H1 (cell line): ENCODE measurements around the gene LKAAEAR1. TPM values are rescaled to one million over a fixed set of nuclear protein-coding genes. Genes with fewer than 3 reads are reported as not detected.

Source experiments
- CTCF ChIA-PET: fragments of 300-600 bp; sonication (Branson Sonifier 250); formaldehyde crosslinking; loops from one replicate; lab custom pipeline; 2021; ENCODE audit not compliant: partially characterized antibody; lab: Charles Lee
- POLR2A ChIA-PET: fragments of 300-600 bp; sonication (Branson Sonifier 250); formaldehyde crosslinking; loops from one replicate; lab custom pipeline; 2021; ENCODE audit warnings: inconsistent platforms; ENCODE audit not compliant: partially characterized antibody; lab: Charles Lee
- DNase-seq, 2 experiments: peaks; one replicate each; pipeline versions ENCODE4 v3.0.0 to v3.0.0-alpha.2; 2010 to 2022; ENCODE audit warnings: low spot score in 2 of 2, low read depth in 1 of 2, mixed read lengths in 1 of 2
- FAIRE-seq: peaks from 2 replicates; lab custom pipeline; 2011; peaks lifted over from hg19 to GRCh38; lab: Jason Lieb, UNC
- H2AFZ ChIP-seq: 2 replicates; pipeline ENCODE4 v1.8.1; 2012; ENCODE audit warnings: low read length, inconsistent platforms
- H2AK5ac ChIP-seq: 2 replicates; pipeline ENCODE4 v1.6.1; 2013; ENCODE audit warnings: low read depth, low read length
- H2BK120ac ChIP-seq: replicated peaks from 2 replicates; pipeline ENCODE3; 2013; ENCODE audit warnings: low read depth, low read length, inconsistent platforms
- H2BK12ac ChIP-seq: 2 replicates; pipeline ENCODE4 v1.6.1; 2013; ENCODE audit warnings: low read depth, low read length
- H2BK15ac ChIP-seq: 2 replicates; pipeline ENCODE4 v1.6.1; 2013; ENCODE audit warnings: low read length
- H2BK20ac ChIP-seq: 2 replicates; pipeline ENCODE4 v1.6.1; 2013; ENCODE audit warnings: low read length
- H2BK5ac ChIP-seq: 2 replicates; pipeline ENCODE4 v1.6.1; 2013; ENCODE audit warnings: low read depth, low read length
- H3K14ac ChIP-seq: 2 replicates; pipeline ENCODE4 v1.6.1; 2013; ENCODE audit warnings: inconsistent platforms; ENCODE audit not compliant: insufficient read length
- H3K18ac ChIP-seq: 2 replicates; pipeline ENCODE4 v1.6.1; 2013; ENCODE audit warnings: low read length; ENCODE audit errors: extremely low read depth
- H3K23ac ChIP-seq: 2 replicates; pipeline ENCODE4 v1.6.1; 2013; ENCODE audit warnings: inconsistent platforms; ENCODE audit not compliant: insufficient read length
- H3K23me2 ChIP-seq: 2 replicates; pipeline ENCODE4 v1.6.1; 2013; ENCODE audit warnings: low read depth, low read length
- H3K27ac ChIP-seq: 2 replicates; pipeline ENCODE4 v1.6.1; 2011; ENCODE audit warnings: low read depth, low read length, inconsistent platforms
- H3K27me3 ChIP-seq, 4 experiments: replicated peaks in 1 of 4; 1 replicate in 1 of 4; 2 replicates in 3 of 4; pipeline versions ENCODE4 v1.6.1 to v1.8.1; 2011 to 2013; ENCODE audit warnings: low read length in 3 of 4, mild to moderate bottlenecking in 3 of 4, inconsistent platforms in 2 of 4, mixed read lengths in 2 of 4, moderate library complexity in 1 of 4; ENCODE audit not compliant: control insufficient read depth in 3 of 4, insufficient read depth in 3 of 4; ENCODE audit errors: extremely low read depth in 1 of 4
- H3K36me3 ChIP-seq, 4 experiments: 2 replicates each; pipeline versions ENCODE4 v1.6.1 to v1.8.1; 2011 to 2013; ENCODE audit warnings: mild to moderate bottlenecking in 4 of 4, low read length in 3 of 4, moderate library complexity in 2 of 4, control low read depth in 1 of 4, inconsistent platforms in 1 of 4; ENCODE audit not compliant: insufficient read depth in 4 of 4, control insufficient read depth in 2 of 4
- H3K4ac ChIP-seq: replicated peaks from 2 replicates; pipeline ENCODE3; 2013; ENCODE audit warnings: low read length, low read depth, mixed read lengths, inconsistent platforms; ENCODE audit not compliant: insufficient read length
- H3K4me1 ChIP-seq, 4 experiments: replicated peaks in 1 of 4; 1 replicate in 1 of 4; 2 replicates in 3 of 4; pipeline versions ENCODE4 v1.6.1 to v1.8.1; 2011 to 2013; ENCODE audit warnings: low read length in 3 of 4, inconsistent platforms in 2 of 4, mixed read lengths in 1 of 4; ENCODE audit not compliant: insufficient read depth in 4 of 4, control insufficient read depth in 3 of 4
- H3K4me2 ChIP-seq, 2 experiments: 2 replicates each; pipeline versions ENCODE4 v1.6.1 to v1.8.1; 2011 to 2013; ENCODE audit warnings: low read depth in 2 of 2, low read length in 2 of 2, control low read depth in 1 of 2, inconsistent platforms in 1 of 2, mild to moderate bottlenecking in 1 of 2; ENCODE audit not compliant: insufficient read depth in 1 of 2
- H3K4me3 ChIP-seq, 4 experiments: fragments of 200-600, 300-600 bp in 1 of 4; sonication (generic), shearing (Covaris generic), sonication (Bioruptor Twin) in 1 of 4; 2 replicates each; pipeline versions ENCODE4 v1.5.1 to v1.8.1; 2011 to 2016; ENCODE audit warnings: low read length in 4 of 4, low read depth in 3 of 4, control low read depth in 2 of 4, inconsistent platforms in 2 of 4, mild to moderate bottlenecking in 2 of 4, mixed read lengths in 1 of 4, moderate library complexity in 1 of 4; ENCODE audit not compliant: insufficient read depth in 2 of 4; ENCODE audit errors: extremely low read depth in 1 of 4
- H3K56ac ChIP-seq: replicated peaks from 2 replicates; pipeline ENCODE3; 2013; ENCODE audit warnings: low read depth, mild to moderate bottlenecking, mixed read lengths, low read length, inconsistent platforms; ENCODE audit not compliant: insufficient read length
- H3K79me1 ChIP-seq: 2 replicates; pipeline ENCODE4 v1.6.1; 2013; ENCODE audit warnings: low read depth, low read length, control low read depth
- H3K79me2 ChIP-seq, 2 experiments: 2 replicates each; pipeline versions ENCODE4 v1.6.1 to v1.8.1; 2012 to 2013; ENCODE audit warnings: low read length in 2 of 2, mild to moderate bottlenecking in 2 of 2, inconsistent platforms in 1 of 2; ENCODE audit not compliant: insufficient read depth in 2 of 2, control insufficient read depth in 1 of 2
- H3K9ac ChIP-seq, 4 experiments: replicated peaks in 1 of 4; 1 replicate in 1 of 4; 2 replicates in 3 of 4; pipeline versions ENCODE4 v1.6.1 to v1.8.1; 2011 to 2013; ENCODE audit warnings: low read depth in 3 of 4, low read length in 3 of 4, control low read depth in 2 of 4, mild to moderate bottlenecking in 2 of 4, moderate library complexity in 2 of 4, inconsistent platforms in 1 of 4; ENCODE audit errors: extremely low read depth in 1 of 4
- H3K9me3 ChIP-seq, 2 experiments: 2 replicates each; pipeline versions ENCODE4 v1.6.1 to v1.8.1; 2012 to 2013; ENCODE audit warnings: mild to moderate bottlenecking in 2 of 2, moderate library complexity in 2 of 2, control low read depth in 1 of 2, inconsistent platforms in 1 of 2, low read depth in 1 of 2, low read length in 1 of 2, mixed read lengths in 1 of 2; ENCODE audit not compliant: insufficient read depth in 2 of 2
- H4K20me1 ChIP-seq, 2 experiments: replicated peaks in 1 of 2; 2 replicates each; pipeline versions ENCODE3 to v1.8.1; 2011 to 2013; ENCODE audit warnings: inconsistent platforms in 2 of 2, low read length in 2 of 2, mild to moderate bottlenecking in 1 of 2; ENCODE audit not compliant: insufficient read depth in 2 of 2, control insufficient read depth in 1 of 2
- H4K5ac ChIP-seq: 2 replicates; pipeline ENCODE4 v1.6.1; 2013; ENCODE audit warnings: low read length, low read depth, mixed read lengths, inconsistent platforms; ENCODE audit not compliant: insufficient read length
- H4K8ac ChIP-seq: 2 replicates; pipeline ENCODE4 v1.8.0; 2013; ENCODE audit warnings: mild to moderate bottlenecking, moderate library complexity, low read length, inconsistent platforms; ENCODE audit not compliant: insufficient read depth; ENCODE audit errors: extremely low read depth
- H4K91ac ChIP-seq: replicated peaks from 2 replicates; pipeline ENCODE3; 2013; ENCODE audit warnings: low read length, mixed read lengths, inconsistent platforms; ENCODE audit not compliant: insufficient read length
- CTCF ChIP-seq, 3 experiments: IDR thresholded peaks; 1 replicate in 2 of 3; 2 replicates in 1 of 3; pipeline versions ENCODE4 v1.5.1 to v1.6.1; 2011; ENCODE audit warnings: low read length in 3 of 3, mild to moderate bottlenecking in 3 of 3, inconsistent platforms in 2 of 3, low read depth in 1 of 3, moderate library complexity in 1 of 3; ENCODE audit not compliant: insufficient read depth in 1 of 3; ENCODE audit errors: control extremely low read depth in 1 of 3
- EZH2 ChIP-seq: fragments of 200-600 bp; sonication (generic); IDR thresholded peaks from 2 replicates; pipeline ENCODE4 v1.7.1; 2012; ENCODE audit warnings: low read depth, mild to moderate bottlenecking, moderate library complexity, low read length, inconsistent platforms; ENCODE audit not compliant: severe bottlenecking
- GABPA ChIP-seq: IDR thresholded peaks from 2 replicates; pipeline ENCODE4 v1.6.1; 2011; ENCODE audit warnings: mild to moderate bottlenecking, low read length, moderate library complexity, borderline replicate concordance; ENCODE audit not compliant: insufficient read depth
- HDAC2 ChIP-seq, 2 experiments: fragments of 300-600 bp in 1 of 2; sonication (generic) in 1 of 2; IDR thresholded peaks; 2 replicates each; pipeline ENCODE4 v1.6.1; 2011 to 2012; ENCODE audit warnings: low read depth in 2 of 2, low read length in 2 of 2, mild to moderate bottlenecking in 2 of 2, moderate library complexity in 2 of 2, borderline replicate concordance in 1 of 2, inconsistent platforms in 1 of 2
- KDM4A ChIP-seq: IDR thresholded peaks from one replicate; pipeline ENCODE4 v1.7.1; 2012; ENCODE audit warnings: low read depth, mild to moderate bottlenecking, moderate library complexity, low read length, inconsistent platforms; ENCODE audit not compliant: severe bottlenecking
- KDM5A ChIP-seq: fragments of 200-600 bp; IDR thresholded peaks from 2 replicates; pipeline ENCODE4 v1.7.1; 2012; ENCODE audit warnings: mild to moderate bottlenecking, low read length, inconsistent platforms, mixed read lengths
- SIN3A ChIP-seq, 2 experiments: IDR thresholded peaks in 1 of 2; conservative IDR thresholded peaks in 1 of 2; 2 replicates each; pipeline ENCODE4 v1.6.1; 2011 to 2012; ENCODE audit warnings: low read length in 2 of 2, improper control_type of control experiment in 1 of 2, low read depth in 1 of 2, mild to moderate bottlenecking in 1 of 2
- SUZ12 ChIP-seq: fragments of 200-600 bp; sonication (generic); IDR thresholded peaks from 2 replicates; pipeline ENCODE4 v1.6.1; 2012; ENCODE audit warnings: mild to moderate bottlenecking, inconsistent platforms, low read length, moderate library complexity, mixed read lengths
- WGBS, 2 experiments: shearing (Covaris generic) in 1 of 2; methylation state at CpG; one replicate each; pipeline versions ENCODE4 v1.1.6 to v1.1.7; 2013 to 2015; ENCODE audit warnings: low lambda C conversion rate in 2 of 2, mixed read lengths in 2 of 2, inconsistent platforms in 1 of 2, low coverage in 1 of 2, missing lambda C conversion rate in 1 of 2; ENCODE audit not compliant: insufficient replicate concordance in 2 of 2, insufficient coverage in 1 of 2, insufficient read length in 1 of 2; ENCODE audit errors: extremely low coverage in 1 of 2, missing lambda C conversion rate in 1 of 2; 5-methylcytosine and 5-hydroxymethylcytosine counted together
- polyA plus RNA-seq, 7 experiments: library from polyadenylated mRNA; depleted of rRNA in 3 of 7; stranded (reverse) in 5 of 7; unstranded in 2 of 7; fragments of >200 nt in 5 of 7; fragments of 200-250 nt in 2 of 7; gene quantifications; 1 replicate in 5 of 7; 2 replicates in 1 of 7; 4 replicates in 1 of 7; pipeline versions ENCODE4 v1.2.1 to v1.2.3, GENCODE V29; 2011 to 2013; ENCODE audit warnings: missing spikeins in 2 of 7, mixed read lengths in 2 of 7
- total RNA-seq: library from RNA; stranded (reverse); fragmentation: NEBNext Ultra II Directional; extraction: Animal tissue kit (Norgen Biotek cat#: 25700); gene quantifications from 2 replicates; pipeline ENCODE4 v1.2.1, GENCODE V29; 2021

Gene LKAAEAR1
- total and polyA plus RNA-seq, 2 of the 8 experiments (the other 6 are each of a cell fraction or from before 2014, with no cell fraction given), result 0.41 to 0.53 TPM

- H4K20me1 ChIP-seq, result peaks cover 0 to 3% of the 10 kb centered on the region in 2 experiments
- H3K27me3 ChIP-seq, result peaks cover 16 to 51% (median 44%) of the 10 kb centered on the region in 4 experiments
- DNase-seq (no peak), FAIRE-seq (no peak)
- H3K79me2 ChIP-seq, result no peaks in the 10 kb centered on the region
- no peak overlapping the region for H4K91ac ChIP-seq
- H3K36me3 ChIP-seq, result no peaks in the 10 kb centered on the region; a peak in 2 of 8 replicates
- H3K23me2 ChIP-seq, result peaks cover 3% of the 10 kb centered on the region; the same call in 1 of the 2 replicates
- H3K4me1 ChIP-seq, result peaks cover 0 to 23% (median 17%) of the 10 kb centered on the region in 4 experiments; a peak in 6 of 7 replicates
- no peak overlapping the region for H3K23ac ChIP-seq
- H4K5ac ChIP-seq, result no peak overlapping the region
- H3K4me2 ChIP-seq, result peak overlapping the region; percentile 8 to 74
- no peak overlapping the region for H3K14ac ChIP-seq
- no peak overlapping the region for H2BK12ac ChIP-seq
- no peak overlapping the region for H2BK20ac ChIP-seq
- H3K27ac ChIP-seq, result no peak overlapping the region
- H3K4ac ChIP-seq, result no peak overlapping the region
- H2AFZ ChIP-seq, result no peak overlapping the region
- H2BK15ac ChIP-seq, result no peak overlapping the region
- H3K79me1 ChIP-seq, result no peaks in the 10 kb centered on the region; the same call in 1 of the 2 replicates
- ChIA-PET CTCF (interaction anchor here (0.9 to 7.3 kb wide), 16 partner anchors 12 to 347 kb away, joined by 3 to 73 read pairs (median 6); partner anchors contain the start of genes PRPF6, SAMD10, SOX18 and TCEA2), POLR2A (interaction anchor here (1.0 to 3.5 kb wide), 7 partner anchors 9 to 385 kb away, joined by 3 to 24 read pairs (median 4); partner anchors contain the start of genes SOX18, STMN3 and TCEA2)
- no peak overlapping the region for H2BK5ac ChIP-seq
- 12% methylated on average over 5 of the region's 30 CpGs; no CpG with 5 or more reads in 1 of the 2 experiments for WGBS, 2 experiments
- no peak overlapping the region for H2AK5ac ChIP-seq
- H3K4me3 ChIP-seq, result peak overlapping the region; percentile 35 to 73 (median 48)
- TF ChIP-seq GABPA (peak; percentile 39; the same call in 1 of the 2 replicates), HDAC2 (IDR thresholded peaks at IDR 0.05; ENCODE audit: borderline replicate concordance in 1 of 2, low read depth in 2 of 2, low read length in 2 of 2) (no peak), EZH2 (peak; percentile 49), CTCF (IDR thresholded peaks at IDR 0.05; ENCODE audit: control extremely low read depth in 1 of 3, insufficient read depth in 1 of 3, low read depth in 1 of 3, low read length in 3 of 3) (peak in 1 of 3 experiments; percentile 19; a peak in 1 of 4 replicates), KDM5A (no peak), KDM4A (peak; percentile 37), SUZ12 (peak; percentile 20; the same call in 1 of the 2 replicates), SIN3A (conservative IDR thresholded peaks at IDR 0.05 in 1 of 2, IDR thresholded peaks at IDR 0.05 in 1 of 2; ENCODE audit: low read depth in 1 of 2, low read length in 2 of 2) (no peak)
- no peak overlapping the region for H2BK120ac ChIP-seq
- no peak overlapping the region for H3K56ac ChIP-seq
- no peaks in the 10 kb centered on the region for H3K9me3 ChIP-seq
- no peak overlapping the region for H3K18ac ChIP-seq
- H3K9ac ChIP-seq, result no peak overlapping the region
- peak overlapping the region; percentile 71; the same call in 1 of the 2 replicates for H4K8ac ChIP-seq
Measured at GRCh38 chr20:64038224-64038564, 46.0 kb downstream of the LKAAEAR1 start.
